Type B pancreatic cell (in vitro differentiated cells): ENCODE data around the gene RRAGD. TPM values are rescaled to one million over a fixed set of nuclear protein-coding genes. Genes with fewer than 3 reads are reported as not detected.

Source experiments
- DNase-seq: peaks from one replicate; pipeline ENCODE4 v3.0.0; 2021; ENCODE audit warnings: mixed read lengths; ENCODE audit not compliant: unreplicated experiment; ENCODE audit errors: extremely low spot score
- H3K27ac Mint-ChIP-seq: 2 replicates; pipeline ENCODE4 v1.8.0; 2021; ENCODE audit warnings: mild to moderate bottlenecking, mixed read lengths
- H3K27me3 Mint-ChIP-seq: 2 replicates; pipeline ENCODE4 v1.8.0; 2021; ENCODE audit warnings: mixed read lengths
- H3K36me3 Mint-ChIP-seq: 2 replicates; pipeline ENCODE4 v1.8.0; 2021; ENCODE audit warnings: mixed read lengths
- H3K4me1 Mint-ChIP-seq: one replicate; pipeline ENCODE4 v1.8.0; 2021; ENCODE audit warnings: mixed read lengths; ENCODE audit not compliant: unreplicated experiment
- H3K4me3 Mint-ChIP-seq: 2 replicates; pipeline ENCODE4 v1.8.0; 2021; ENCODE audit warnings: mild to moderate bottlenecking, mixed read lengths
- H3K9me3 Mint-ChIP-seq: 2 replicates; pipeline ENCODE4 v1.8.0; 2021; ENCODE audit warnings: mixed read lengths
- CTCF ChIP-seq: fragments of 200-600 bp; sonication (generic); conservative IDR thresholded peaks from 2 replicates; pipeline ENCODE4 v1.5.0; 2021; ENCODE audit warnings: antibody characterized with exemption, mild to moderate bottlenecking
- total RNA-seq: library from RNA; stranded (reverse); gene quantifications from 2 replicates; pipeline ENCODE4 v1.2.1, GENCODE V29; 2021; ENCODE audit warnings: low replicate concordance

The RRAGD gene
- total RNA-seq, 1 donor from 2014 or later = 18.0 TPM

DNA sequence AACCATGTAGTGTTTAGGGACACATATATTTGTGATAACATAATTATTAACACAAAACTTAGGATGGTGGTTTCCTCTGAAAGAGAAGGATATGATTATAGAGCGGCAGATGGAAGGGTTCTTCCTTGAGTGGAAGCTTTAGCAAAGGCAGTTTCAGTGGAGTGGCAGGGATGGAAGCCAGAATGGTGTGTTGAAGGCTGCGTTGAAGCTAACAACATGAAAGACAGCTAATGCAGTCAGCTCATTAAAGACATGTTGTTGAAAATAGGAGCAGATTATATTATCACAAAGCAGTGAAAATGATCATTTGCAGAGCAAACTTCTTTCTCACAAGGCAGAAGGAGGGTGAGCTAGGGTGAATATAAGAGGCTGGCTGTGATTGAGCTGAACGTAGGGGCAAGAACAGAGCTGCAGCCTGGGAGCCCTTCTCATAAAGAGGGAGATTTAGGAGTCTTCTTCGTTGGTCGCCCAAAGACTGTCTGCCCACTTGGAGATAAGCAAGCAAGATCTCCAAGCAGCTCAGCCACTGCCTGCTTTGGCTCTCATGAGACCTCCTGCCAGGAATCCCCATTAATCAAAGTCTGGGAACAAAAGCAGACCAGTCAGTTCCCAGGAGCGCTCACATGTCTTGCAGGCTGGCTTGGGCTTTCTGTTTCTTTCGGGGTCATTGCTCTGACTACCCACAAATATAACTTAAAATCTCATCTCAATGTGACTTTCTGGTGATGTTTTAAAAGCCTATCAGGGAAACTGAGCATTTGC lies 18.3 kb upstream of the RRAGD start:
- Mint-ChIP-seq H3K4me1 (peaks cover 27% of the 10 kb centered on the region), H3K27me3 (no peaks in the 10 kb centered on the region), H3K36me3 (no peaks in the 10 kb centered on the region), H3K27ac (no peak overlapping the region), H3K9me3 (no peaks in the 10 kb centered on the region), H3K4me3 (peak overlapping the region; percentile 65)
- no peak for TF ChIP-seq CTCF
- DNase-seq = no peak

DNA sequence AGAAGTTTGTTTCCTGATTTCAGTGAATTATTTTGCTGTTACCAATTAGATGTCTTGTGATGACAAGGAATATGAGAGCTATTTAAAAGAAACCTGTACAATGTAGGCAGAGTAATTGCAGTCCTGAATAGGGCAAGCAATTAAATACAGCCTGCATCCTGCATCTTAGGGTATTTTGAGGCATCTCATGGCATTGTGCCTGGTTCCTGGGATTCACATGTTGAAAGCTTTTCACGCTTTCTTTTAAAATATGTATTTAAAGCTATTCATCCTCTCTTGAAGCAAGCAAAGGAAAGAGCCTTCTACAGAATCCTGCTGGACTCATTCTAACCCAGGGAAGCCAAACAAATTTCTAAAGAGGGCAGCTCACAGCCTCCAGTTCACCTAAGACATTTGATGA lies 4.7 kb upstream of the RRAGD start:
- Mint-ChIP-seq H3K9me3 (no peaks in the 10 kb centered on the region), H3K36me3 (no peaks in the 10 kb centered on the region), H3K27me3 (peaks cover 28% of the 10 kb centered on the region)

DNA sequence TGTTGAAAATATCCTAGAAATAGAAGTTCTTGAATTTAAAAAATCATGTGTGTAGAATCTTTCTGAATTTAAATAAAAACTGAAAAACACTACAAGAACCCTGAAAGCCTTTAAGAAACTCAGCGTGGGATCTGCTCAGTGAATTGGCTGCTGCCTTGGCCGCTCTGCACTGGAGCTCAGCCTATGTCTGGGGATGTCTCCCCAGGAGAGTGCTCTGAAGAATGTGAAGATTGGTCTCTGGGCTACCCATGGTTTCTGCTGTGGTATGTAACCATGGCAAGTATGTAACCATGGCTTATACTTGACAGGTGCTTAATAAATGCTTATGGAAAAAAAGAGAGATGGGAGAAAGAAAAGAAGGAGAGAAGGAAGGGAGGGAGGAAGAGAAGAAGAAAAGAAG lies 3.1 kb upstream of the RRAGD start:
- no peak for DNase-seq
- Mint-ChIP-seq H3K4me3 (no peak overlapping the region), H3K27ac (no peak overlapping the region), H3K4me1 (peaks cover 26% of the 10 kb centered on the region), H3K9me3 (no peaks in the 10 kb centered on the region), H3K27me3 (peaks cover 35% of the 10 kb centered on the region), H3K36me3 (no peaks in the 10 kb centered on the region)
- TF ChIP-seq CTCF = no peak

More for the DNA sequence above, 4.7 kb upstream of the RRAGD start:
- H3K27ac Mint-ChIP-seq = no peak overlapping the region
- no peak overlapping the region for H3K4me3 Mint-ChIP-seq
- peaks cover 17% of the 10 kb centered on the region for H3K4me1 Mint-ChIP-seq
- no peak for TF ChIP-seq CTCF
- no peak for DNase-seq

DNA sequence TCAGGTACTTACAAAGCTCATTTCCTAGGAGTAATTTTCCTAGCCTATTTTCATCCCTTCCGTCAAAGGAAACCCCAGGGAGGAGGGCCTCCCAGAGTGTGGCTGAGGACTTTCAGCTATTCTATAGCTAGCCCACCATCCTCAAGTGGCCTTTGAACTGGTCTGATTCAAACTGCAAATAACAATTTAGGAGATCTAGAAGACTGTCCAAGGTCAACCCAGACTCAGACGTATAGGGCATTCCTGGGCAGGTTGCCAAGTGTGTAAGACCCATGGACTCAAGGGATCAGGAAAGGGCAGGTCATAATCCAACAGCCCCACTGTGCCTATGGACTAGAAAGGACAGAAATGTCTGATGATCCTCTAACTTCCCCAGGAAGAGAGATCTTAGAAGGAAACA lies 2.1 kb upstream of the RRAGD start:
- peaks cover 28% of the 10 kb centered on the region for H3K4me1 Mint-ChIP-seq
- no peak for DNase-seq
- no peak overlapping the region for H3K27ac Mint-ChIP-seq
- H3K9me3 Mint-ChIP-seq = no peaks in the 10 kb centered on the region
- H3K36me3 Mint-ChIP-seq = no peaks in the 10 kb centered on the region
- H3K27me3 Mint-ChIP-seq = peaks cover 40% of the 10 kb centered on the region
- no peak for TF ChIP-seq CTCF
- H3K4me3 Mint-ChIP-seq = peak overlapping the region; percentile 34

DNA sequence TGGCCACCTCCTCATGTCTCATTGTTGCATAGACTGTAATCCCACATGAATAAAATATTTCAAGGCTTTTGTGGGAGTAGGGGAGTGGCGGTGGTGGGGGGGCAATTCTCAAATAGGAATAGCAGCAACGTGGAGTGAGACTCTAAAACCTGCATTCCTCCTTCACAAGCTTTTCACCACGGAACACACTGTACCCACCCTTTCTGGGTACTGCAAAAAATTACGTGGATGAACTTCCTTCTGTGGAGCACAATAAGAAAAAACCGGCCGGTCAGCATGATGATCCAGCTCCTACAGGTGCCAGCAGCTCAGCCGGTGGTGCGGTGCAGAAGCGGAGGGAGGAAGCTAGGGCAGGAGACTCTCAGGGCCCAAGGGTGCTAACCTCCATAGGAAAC lies 930 bp upstream of the RRAGD start:
- H3K36me3 Mint-ChIP-seq = no peaks in the 10 kb centered on the region
- DNase-seq = no peak
- H3K27ac Mint-ChIP-seq = peak overlapping the region; percentile 90
- peak overlapping the region; percentile 95 for H3K4me3 Mint-ChIP-seq
- peaks cover 42% of the 10 kb centered on the region for H3K27me3 Mint-ChIP-seq
- H3K4me1 Mint-ChIP-seq = peaks cover 28% of the 10 kb centered on the region
- H3K9me3 Mint-ChIP-seq = no peaks in the 10 kb centered on the region
- no peak for TF ChIP-seq CTCF
